HG03457 (cell line): Measurements from ENCODE around the gene DGKI.

Experiments used
- ATAC-seq: cut with Tn5 transposase; IDR thresholded peaks from one replicate; pipeline ENCODE4 v1.9.1; 2021; ENCODE audit warnings: moderate number of reproducible peaks; ENCODE audit not compliant: unreplicated experiment

Gene DGKI

GRCh38 chr7:137846827-137847567, at the start of gene DGKI:
TSS of gene DGKI (minus strand) at chr7:137846974.
- no peak for ATAC-seq

- peak; percentile 81 for ATAC-seq
These were observed 48.8 kb upstream of the DGKI start for GRCh38 chr7:137895301-137896221.

GRCh38 chr7:137893143-137893742, 46.5 kb upstream of the DGKI start:
- no peak for ATAC-seq

- no peak for ATAC-seq
These were observed 44.4 kb upstream of the DGKI start for GRCh38 chr7:137891016-137891655.

- ATAC-seq = no peak
These were observed 43.7 kb upstream of the DGKI start for GRCh38 chr7:137890449-137890921.

- no peak for ATAC-seq
These were observed 41.5 kb upstream of the DGKI start for GRCh38 chr7:137888241-137888640.

GRCh38 chr7:137886746-137887145, 40.0 kb upstream of the DGKI start:
- ATAC-seq = no peak

- no peak for ATAC-seq
These were observed 39.5 kb upstream of the DGKI start for GRCh38 chr7:137886281-137886680.

GRCh38 chr7:137885678-137886077, 38.9 kb upstream of the DGKI start:
- ATAC-seq = no peak

- no peak for ATAC-seq
These were observed 36.0 kb upstream of the DGKI start for GRCh38 chr7:137882806-137883205.

- peak; percentile 90 for ATAC-seq
These were observed 35.5 kb upstream of the DGKI start for GRCh38 chr7:137882261-137882668.

- peak; percentile 11 for ATAC-seq
These were observed 35.0 kb upstream of the DGKI start for GRCh38 chr7:137881607-137882260.

GRCh38 chr7:137880432-137880831, 33.7 kb upstream of the DGKI start:
- no peak for ATAC-seq

GRCh38 chr7:137879357-137880158, 32.8 kb upstream of the DGKI start:
- ATAC-seq = no peak

GRCh38 chr7:137878333-137878961, 31.7 kb upstream of the DGKI start:
- no peak for ATAC-seq

- ATAC-seq = no peak
These were observed 30.4 kb upstream of the DGKI start for GRCh38 chr7:137877027-137877675.

- ATAC-seq = no peak
These were observed 29.0 kb upstream of the DGKI start for GRCh38 chr7:137875746-137876145.

GRCh38 chr7:137873979-137874777, 27.4 kb upstream of the DGKI start:
- no peak for ATAC-seq
